ENCODE data around the gene ACAA2. TPM values are rescaled to one million over a fixed set of nuclear protein-coding genes. Genes with fewer than 3 reads are reported as not detected.

Gene ACAA2
- polyA plus RNA-seq, 1 donor (not counting 4 experiments of a cell fraction or from before 2014, with no cell fraction given): 2.3 TPM

DNA sequence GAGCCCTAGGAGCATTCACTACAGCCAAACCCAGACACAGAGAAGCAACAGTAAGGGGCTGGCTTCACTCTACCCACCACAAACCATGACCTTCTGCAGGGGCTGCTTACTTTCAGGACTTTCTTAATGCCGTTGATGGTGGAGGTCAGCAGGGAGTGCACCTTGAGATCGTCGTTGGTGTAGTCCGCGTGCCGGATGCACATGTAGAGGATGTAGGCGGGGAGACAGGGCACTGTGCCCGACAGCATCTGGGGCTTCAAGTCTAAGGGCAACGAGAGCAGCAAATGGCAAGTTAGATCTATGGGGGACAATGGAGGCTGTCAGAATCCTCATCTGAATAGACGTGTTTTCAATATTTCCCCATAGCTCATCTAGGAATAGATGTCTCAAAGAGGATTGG, 29.8 kb upstream of the ACAA2 start:
- FAIRE-seq (no peak), DNase-seq (ENCODE audit: low read depth, low spot score) (no peak)
- no peaks in the 10 kb centered on the region for H3K9me1 ChIP-seq (ENCODE audit: control insufficient read depth, extremely low read depth, insufficient read depth, low read length)
- H3K79me2 ChIP-seq (ENCODE audit: control insufficient read depth, insufficient read depth, low read length): no peaks in the 10 kb centered on the region
- no peak overlapping the region for H3K4me2 ChIP-seq (ENCODE audit: control insufficient read depth, extremely low read depth, insufficient read depth, low read depth, low read length)
- peaks cover 4% of the 10 kb centered on the region in 2 experiments for H3K36me3 ChIP-seq (ENCODE audit: control insufficient read depth in 2 of 2, extremely low read depth in 1 of 2, insufficient read depth in 2 of 2, low read length in 2 of 2)
- no peaks in the 10 kb centered on the region for H3K27me3 ChIP-seq (ENCODE audit: control insufficient read depth, extremely low read depth, insufficient read depth, low read length)
- TF ChIP-seq EZH2 (IDR thresholded peaks at IDR 0.05; ENCODE audit: low read length): no peak
- no peak for TF ChIP-seq CTCF (optimal IDR thresholded peaks at IDR 0.05 in 1 of 3, IDR thresholded peaks at IDR 0.05 in 1 of 3, conservative IDR thresholded peaks at IDR 0.05 in 1 of 3; ENCODE audit: extremely low read depth in 1 of 3, insufficient read depth in 2 of 3, low read length in 3 of 3)
- dilution Hi-C loops (cut with MboI; ENCODE audit: extremely low pct_ligation_motif_present, low sequenced_read_pairs): no loop called here
- no peak overlapping the region for H2AFZ ChIP-seq (ENCODE audit: control insufficient read depth, low read length)
- H4K20me1 ChIP-seq (ENCODE audit: control insufficient read depth, extremely low read depth, insufficient read depth, low read length): no peaks in the 10 kb centered on the region
- H3K9me3 ChIP-seq (ENCODE audit: control insufficient read depth, low read depth, low read length): no peaks in the 10 kb centered on the region
- no peak overlapping the region for H3K9ac ChIP-seq (ENCODE audit: control insufficient read depth, extremely low read depth, insufficient read depth, low read length)
- H3K27ac ChIP-seq (ENCODE audit: control insufficient read depth, insufficient read depth, low read length): no peak overlapping the region
- H3K4me1 ChIP-seq (ENCODE audit: control insufficient read depth, extremely low read depth, insufficient read depth, low read length): peaks cover 8% of the 10 kb centered on the region
- no peak overlapping the region for H3K4me3 ChIP-seq (ENCODE audit: control insufficient read depth in 2 of 3, extremely low read depth in 1 of 3, insufficient read depth in 2 of 3, low read depth in 1 of 3, low read length in 3 of 3)

DNA sequence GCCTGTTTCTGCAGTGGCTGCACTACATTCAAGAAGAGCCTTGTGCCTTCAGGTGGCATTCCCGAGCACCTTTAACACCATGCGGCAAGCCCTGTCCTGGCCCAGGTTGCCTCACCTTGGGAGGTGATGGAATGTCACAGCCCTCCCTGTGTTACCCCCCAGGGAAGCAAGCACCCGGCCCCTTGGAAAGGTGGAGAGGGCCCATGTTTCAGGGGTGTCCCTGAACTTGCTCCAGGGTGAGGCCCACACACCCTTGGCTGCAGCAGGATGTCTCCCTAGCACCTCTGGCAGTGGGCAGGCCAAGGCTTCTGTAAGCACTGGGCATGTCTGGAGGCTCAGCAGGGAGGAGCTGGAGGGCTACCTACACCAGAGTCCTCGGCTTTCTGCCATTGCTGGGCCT, 29.3 kb upstream of the ACAA2 start:
- Histone ChIP-seq H3K9me3 (ENCODE audit: control insufficient read depth, low read depth, low read length) (no peaks in the 10 kb centered on the region), H3K4me3 (ENCODE audit: control insufficient read depth in 2 of 3, extremely low read depth in 1 of 3, insufficient read depth in 2 of 3, low read depth in 1 of 3, low read length in 3 of 3) (no peak overlapping the region), H3K27me3 (ENCODE audit: control insufficient read depth, extremely low read depth, insufficient read depth, low read length) (no peaks in the 10 kb centered on the region), H3K79me2 (ENCODE audit: control insufficient read depth, insufficient read depth, low read length) (no peaks in the 10 kb centered on the region), H2AFZ (ENCODE audit: control insufficient read depth, low read length) (no peak overlapping the region), H3K9ac (ENCODE audit: control insufficient read depth, extremely low read depth, insufficient read depth, low read length) (no peak overlapping the region), H3K36me3 (ENCODE audit: control insufficient read depth in 2 of 2, extremely low read depth in 1 of 2, insufficient read depth in 2 of 2, low read length in 2 of 2) (peaks cover 4% of the 10 kb centered on the region in 2 experiments), H4K20me1 (ENCODE audit: control insufficient read depth, extremely low read depth, insufficient read depth, low read length) (no peaks in the 10 kb centered on the region), H3K9me1 (ENCODE audit: control insufficient read depth, extremely low read depth, insufficient read depth, low read length) (no peaks in the 10 kb centered on the region), H3K4me1 (ENCODE audit: control insufficient read depth, extremely low read depth, insufficient read depth, low read length) (peaks cover 8% of the 10 kb centered on the region), H3K4me2 (ENCODE audit: control insufficient read depth, extremely low read depth, insufficient read depth, low read depth, low read length) (no peak overlapping the region), H3K27ac (ENCODE audit: control insufficient read depth, insufficient read depth, low read length) (no peak overlapping the region)
- no peak for TF ChIP-seq CTCF (optimal IDR thresholded peaks at IDR 0.05 in 1 of 3, IDR thresholded peaks at IDR 0.05 in 1 of 3, conservative IDR thresholded peaks at IDR 0.05 in 1 of 3; ENCODE audit: extremely low read depth in 1 of 3, insufficient read depth in 2 of 3, low read length in 3 of 3)
- no peak for TF ChIP-seq EZH2 (IDR thresholded peaks at IDR 0.05; ENCODE audit: low read length)
- DNase-seq (ENCODE audit: low read depth, low spot score): no peak
- FAIRE-seq: no peak
- dilution Hi-C loops (cut with MboI; ENCODE audit: extremely low pct_ligation_motif_present, low sequenced_read_pairs): no loop called here

All from keratinocyte (primary cell).